ENCODE measurements around the gene SELENOH.

Gene SELENOH

GRCh38 chr11:57711414-57712255 lies 29.7 kb upstream of the SELENOH start, which contains the start of gene MED19 (continued):
- peak; percentile 21; the same call in 1 of the 2 replicates for TF ChIP-seq ZBTB20 (tag by site-specific recombination; IDR thresholded peaks at IDR 0.05)
- no peak for TF ChIP-seq ZNF645 (tag by site-specific recombination; IDR thresholded peaks at IDR 0.05)
- TF ChIP-seq ZNF18 (tag by site-specific recombination; IDR thresholded peaks at IDR 0.05), result no peak
- peak; percentile 93 for TF ChIP-seq ZFP69B (tag by site-specific recombination; IDR thresholded peaks at IDR 0.05)
- peak; percentile 96 for TF ChIP-seq ZNF341 (tag by site-specific recombination; IDR thresholded peaks at IDR 0.05; ENCODE audit: low read depth)
- no peak for TF ChIP-seq RBAK (tag by site-specific recombination; IDR thresholded peaks at IDR 0.05)
- TF ChIP-seq ZNF501 (tag by site-specific recombination; IDR thresholded peaks at IDR 0.05), result 0 out of 2 replicates have a peak, but pooled peaks have one; percentile 26
- TF ChIP-seq ZBTB26 (tag by site-specific recombination; optimal IDR thresholded peaks at IDR 0.05), result peak; percentile 32
- TF ChIP-seq KLF16 (tag by site-specific recombination; IDR thresholded peaks at IDR 0.05), result peak; percentile 40; the same call in 1 of the 2 replicates

- H3K36me3 ChIP-seq (ENCODE audit: control insufficient read depth in 2 of 2, insufficient read depth in 1 of 2, low read length in 2 of 2), result peaks cover 0 to 24% of the 10 kb centered on the region in 2 experiments; a peak in 1 of 3 replicates
- ChIA-PET POLR2A (interaction anchor here (0.5 to 1.5 kb wide), 12 partner anchors 10 to 1193 kb away, joined by 3 to 15 read pairs (median 4); partner anchors contain the start of genes CTNND1 and SELENOH), CTCF (interaction anchor here (0.6 to 2.7 kb wide), 4 partner anchors 72 to 221 kb away, joined by 3 to 12 read pairs (median 4); no protein-coding TSS in a partner anchor)
- H3K4me1 ChIP-seq (ENCODE audit: control insufficient read depth, insufficient read depth, low read length), result no peaks in the 10 kb centered on the region
- H3K27ac ChIP-seq (ENCODE audit: extremely low read depth, low read depth, low read length), result peak within 1 kb of the TSS; percentile 66
- no peaks in the 10 kb centered on the region for H3K9me3 ChIP-seq (ENCODE audit: control insufficient read depth, insufficient read depth, low read depth, low read length)
- H3K4me3 ChIP-seq (ENCODE audit: low read depth, low read length), result peak within 1 kb of the TSS; percentile 97
- no peak for TF ChIP-seq ZNF530 (tag by site-specific recombination; IDR thresholded peaks at IDR 0.05; ENCODE audit: low read depth)
- TF ChIP-seq ZNF580 (tag by site-specific recombination; IDR thresholded peaks at IDR 0.05), result peak; percentile 42; the same call in 1 of the 2 replicates
- TF ChIP-seq KLF1 (tag by site-specific recombination; IDR thresholded peaks at IDR 0.05), result no peak
- TF ChIP-seq ZNF600 (tag by site-specific recombination; IDR thresholded peaks at IDR 0.05), result no peak
- TF ChIP-seq ZNF248 (tag by site-specific recombination; IDR thresholded peaks at IDR 0.05), result no peak
- peak; percentile 61 for TF ChIP-seq ZEB2 (tag by site-specific recombination; IDR thresholded peaks at IDR 0.05)
- peak; percentile 27; the same call in 1 of the 2 replicates for TF ChIP-seq ZNF449 (tag by site-specific recombination; IDR thresholded peaks at IDR 0.05)
- TF ChIP-seq ZNF404 (tag by site-specific recombination; IDR thresholded peaks at IDR 0.05), result no peak
- peak; percentile 83 for TF ChIP-seq YY2 (tag by site-specific recombination; IDR thresholded peaks at IDR 0.05)
- TF ChIP-seq ATF2 (tag by site-specific recombination; IDR thresholded peaks at IDR 0.05; ENCODE audit: low read depth), result no peak
- no peak for TF ChIP-seq ZNF221 (tag by site-specific recombination; IDR thresholded peaks at IDR 0.05; ENCODE audit: borderline replicate concordance)
- 0 out of 2 replicates have a peak, but pooled peaks have one; percentile 12 for TF ChIP-seq KLF8 (tag by site-specific recombination; IDR thresholded peaks at IDR 0.05)
- peak; percentile 85 for TF ChIP-seq YY1 (tag by site-specific recombination; IDR thresholded peaks at IDR 0.05)
- no peak for TF ChIP-seq ZBTB17 (tag by site-specific recombination; IDR thresholded peaks at IDR 0.05)
These were observed 28.8 kb upstream of the SELENOH start, which contains the start of gene TMX2 for GRCh38 chr11:57712256-57713150. Gene TMX2 (plus strand): TSS chr11:57712593. CDS start chr11:57712619, 26 bp downstream.

Data from HEK293 (cell line).